H1 (cell line): ENCODE results near the gene TMEM125. TPM values are rescaled to one million over a fixed set of nuclear protein-coding genes. Genes with fewer than 3 reads are reported as not detected.

Source experiments
- CTCF ChIA-PET: fragments of 300-600 bp; sonication (Branson Sonifier 250); formaldehyde crosslinking; loops from one replicate; lab custom pipeline; 2021; ENCODE audit not compliant: partially characterized antibody; lab: Charles Lee
- POLR2A ChIA-PET: fragments of 300-600 bp; sonication (Branson Sonifier 250); formaldehyde crosslinking; loops from one replicate; lab custom pipeline; 2021; ENCODE audit warnings: inconsistent platforms; ENCODE audit not compliant: partially characterized antibody; lab: Charles Lee
- DNase-seq, 2 experiments: peaks; one replicate each; pipeline versions ENCODE4 v3.0.0 to v3.0.0-alpha.2; 2010 to 2022; ENCODE audit warnings: low spot score in 2 of 2, low read depth in 1 of 2, mixed read lengths in 1 of 2
- FAIRE-seq: peaks from 2 replicates; lab custom pipeline; 2011; peaks lifted over from hg19 to GRCh38; lab: Jason Lieb, UNC
- H2AFZ ChIP-seq: 2 replicates; pipeline ENCODE4 v1.8.1; 2012; ENCODE audit warnings: low read length, inconsistent platforms
- H2AK5ac ChIP-seq: 2 replicates; pipeline ENCODE4 v1.6.1; 2013; ENCODE audit warnings: low read depth, low read length
- H2BK120ac ChIP-seq: replicated peaks from 2 replicates; pipeline ENCODE3; 2013; ENCODE audit warnings: low read depth, low read length, inconsistent platforms
- H2BK12ac ChIP-seq: 2 replicates; pipeline ENCODE4 v1.6.1; 2013; ENCODE audit warnings: low read depth, low read length
- H2BK15ac ChIP-seq: 2 replicates; pipeline ENCODE4 v1.6.1; 2013; ENCODE audit warnings: low read length
- H2BK20ac ChIP-seq: 2 replicates; pipeline ENCODE4 v1.6.1; 2013; ENCODE audit warnings: low read length
- H2BK5ac ChIP-seq: 2 replicates; pipeline ENCODE4 v1.6.1; 2013; ENCODE audit warnings: low read depth, low read length
- H3K14ac ChIP-seq: 2 replicates; pipeline ENCODE4 v1.6.1; 2013; ENCODE audit warnings: inconsistent platforms; ENCODE audit not compliant: insufficient read length
- H3K18ac ChIP-seq: 2 replicates; pipeline ENCODE4 v1.6.1; 2013; ENCODE audit warnings: low read length; ENCODE audit errors: extremely low read depth
- H3K23ac ChIP-seq: 2 replicates; pipeline ENCODE4 v1.6.1; 2013; ENCODE audit warnings: inconsistent platforms; ENCODE audit not compliant: insufficient read length
- H3K23me2 ChIP-seq: 2 replicates; pipeline ENCODE4 v1.6.1; 2013; ENCODE audit warnings: low read depth, low read length
- H3K27ac ChIP-seq: 2 replicates; pipeline ENCODE4 v1.6.1; 2011; ENCODE audit warnings: low read depth, low read length, inconsistent platforms
- H3K27me3 ChIP-seq, 4 experiments: replicated peaks in 1 of 4; 1 replicate in 1 of 4; 2 replicates in 3 of 4; pipeline versions ENCODE4 v1.6.1 to v1.8.1; 2011 to 2013; ENCODE audit warnings: low read length in 3 of 4, mild to moderate bottlenecking in 3 of 4, inconsistent platforms in 2 of 4, mixed read lengths in 2 of 4, moderate library complexity in 1 of 4; ENCODE audit not compliant: control insufficient read depth in 3 of 4, insufficient read depth in 3 of 4; ENCODE audit errors: extremely low read depth in 1 of 4
- H3K36me3 ChIP-seq, 4 experiments: 2 replicates each; pipeline versions ENCODE4 v1.6.1 to v1.8.1; 2011 to 2013; ENCODE audit warnings: mild to moderate bottlenecking in 4 of 4, low read length in 3 of 4, moderate library complexity in 2 of 4, control low read depth in 1 of 4, inconsistent platforms in 1 of 4; ENCODE audit not compliant: insufficient read depth in 4 of 4, control insufficient read depth in 2 of 4
- H3K4ac ChIP-seq: replicated peaks from 2 replicates; pipeline ENCODE3; 2013; ENCODE audit warnings: low read length, low read depth, mixed read lengths, inconsistent platforms; ENCODE audit not compliant: insufficient read length
- H3K4me1 ChIP-seq, 4 experiments: replicated peaks in 1 of 4; 1 replicate in 1 of 4; 2 replicates in 3 of 4; pipeline versions ENCODE4 v1.6.1 to v1.8.1; 2011 to 2013; ENCODE audit warnings: low read length in 3 of 4, inconsistent platforms in 2 of 4, mixed read lengths in 1 of 4; ENCODE audit not compliant: insufficient read depth in 4 of 4, control insufficient read depth in 3 of 4
- H3K4me2 ChIP-seq, 2 experiments: 2 replicates each; pipeline versions ENCODE4 v1.6.1 to v1.8.1; 2011 to 2013; ENCODE audit warnings: low read depth in 2 of 2, low read length in 2 of 2, control low read depth in 1 of 2, inconsistent platforms in 1 of 2, mild to moderate bottlenecking in 1 of 2; ENCODE audit not compliant: insufficient read depth in 1 of 2
- H3K4me3 ChIP-seq, 4 experiments: fragments of 200-600, 300-600 bp in 1 of 4; sonication (generic), shearing (Covaris generic), sonication (Bioruptor Twin) in 1 of 4; 2 replicates each; pipeline versions ENCODE4 v1.5.1 to v1.8.1; 2011 to 2016; ENCODE audit warnings: low read length in 4 of 4, low read depth in 3 of 4, control low read depth in 2 of 4, inconsistent platforms in 2 of 4, mild to moderate bottlenecking in 2 of 4, mixed read lengths in 1 of 4, moderate library complexity in 1 of 4; ENCODE audit not compliant: insufficient read depth in 2 of 4; ENCODE audit errors: extremely low read depth in 1 of 4
- H3K56ac ChIP-seq: replicated peaks from 2 replicates; pipeline ENCODE3; 2013; ENCODE audit warnings: low read depth, mild to moderate bottlenecking, mixed read lengths, low read length, inconsistent platforms; ENCODE audit not compliant: insufficient read length
- H3K79me1 ChIP-seq: 2 replicates; pipeline ENCODE4 v1.6.1; 2013; ENCODE audit warnings: low read depth, low read length, control low read depth
- H3K79me2 ChIP-seq, 2 experiments: 2 replicates each; pipeline versions ENCODE4 v1.6.1 to v1.8.1; 2012 to 2013; ENCODE audit warnings: low read length in 2 of 2, mild to moderate bottlenecking in 2 of 2, inconsistent platforms in 1 of 2; ENCODE audit not compliant: insufficient read depth in 2 of 2, control insufficient read depth in 1 of 2
- H3K9ac ChIP-seq, 4 experiments: replicated peaks in 1 of 4; 1 replicate in 1 of 4; 2 replicates in 3 of 4; pipeline versions ENCODE4 v1.6.1 to v1.8.1; 2011 to 2013; ENCODE audit warnings: low read depth in 3 of 4, low read length in 3 of 4, control low read depth in 2 of 4, mild to moderate bottlenecking in 2 of 4, moderate library complexity in 2 of 4, inconsistent platforms in 1 of 4; ENCODE audit errors: extremely low read depth in 1 of 4
- H3K9me3 ChIP-seq, 2 experiments: 2 replicates each; pipeline versions ENCODE4 v1.6.1 to v1.8.1; 2012 to 2013; ENCODE audit warnings: mild to moderate bottlenecking in 2 of 2, moderate library complexity in 2 of 2, control low read depth in 1 of 2, inconsistent platforms in 1 of 2, low read depth in 1 of 2, low read length in 1 of 2, mixed read lengths in 1 of 2; ENCODE audit not compliant: insufficient read depth in 2 of 2
- H4K20me1 ChIP-seq, 2 experiments: replicated peaks in 1 of 2; 2 replicates each; pipeline versions ENCODE3 to v1.8.1; 2011 to 2013; ENCODE audit warnings: inconsistent platforms in 2 of 2, low read length in 2 of 2, mild to moderate bottlenecking in 1 of 2; ENCODE audit not compliant: insufficient read depth in 2 of 2, control insufficient read depth in 1 of 2
- H4K5ac ChIP-seq: 2 replicates; pipeline ENCODE4 v1.6.1; 2013; ENCODE audit warnings: low read length, low read depth, mixed read lengths, inconsistent platforms; ENCODE audit not compliant: insufficient read length
- H4K8ac ChIP-seq: 2 replicates; pipeline ENCODE4 v1.8.0; 2013; ENCODE audit warnings: mild to moderate bottlenecking, moderate library complexity, low read length, inconsistent platforms; ENCODE audit not compliant: insufficient read depth; ENCODE audit errors: extremely low read depth
- H4K91ac ChIP-seq: replicated peaks from 2 replicates; pipeline ENCODE3; 2013; ENCODE audit warnings: low read length, mixed read lengths, inconsistent platforms; ENCODE audit not compliant: insufficient read length
- SIRT6 ChIP-seq: IDR thresholded peaks from one replicate; pipeline ENCODE4 v1.7.1; 2012; ENCODE audit warnings: low read length, inconsistent platforms
- TCF12 ChIP-seq: IDR thresholded peaks from 2 replicates; pipeline ENCODE4 v1.6.1; 2011; ENCODE audit warnings: low read depth, mild to moderate bottlenecking, low read length
- WGBS, 2 experiments: shearing (Covaris generic) in 1 of 2; methylation state at CpG; one replicate each; pipeline versions ENCODE4 v1.1.6 to v1.1.7; 2013 to 2015; ENCODE audit warnings: low lambda C conversion rate in 2 of 2, mixed read lengths in 2 of 2, inconsistent platforms in 1 of 2, low coverage in 1 of 2, missing lambda C conversion rate in 1 of 2; ENCODE audit not compliant: insufficient replicate concordance in 2 of 2, insufficient coverage in 1 of 2, insufficient read length in 1 of 2; ENCODE audit errors: extremely low coverage in 1 of 2, missing lambda C conversion rate in 1 of 2; 5-methylcytosine and 5-hydroxymethylcytosine counted together
- polyA plus RNA-seq, 7 experiments: library from polyadenylated mRNA; depleted of rRNA in 3 of 7; stranded (reverse) in 5 of 7; unstranded in 2 of 7; fragments of >200 nt in 5 of 7; fragments of 200-250 nt in 2 of 7; gene quantifications; 1 replicate in 5 of 7; 2 replicates in 1 of 7; 4 replicates in 1 of 7; pipeline versions ENCODE4 v1.2.1 to v1.2.3, GENCODE V29; 2011 to 2013; ENCODE audit warnings: missing spikeins in 2 of 7, mixed read lengths in 2 of 7
- total RNA-seq: library from RNA; stranded (reverse); fragmentation: NEBNext Ultra II Directional; extraction: Animal tissue kit (Norgen Biotek cat#: 25700); gene quantifications from 2 replicates; pipeline ENCODE4 v1.2.1, GENCODE V29; 2021

Gene TMEM125
- total and polyA plus RNA-seq, 2 of the 8 experiments (the other 6 are each of a cell fraction or from before 2014, with no cell fraction given), result 26.5 to 46.7 TPM

DNA sequence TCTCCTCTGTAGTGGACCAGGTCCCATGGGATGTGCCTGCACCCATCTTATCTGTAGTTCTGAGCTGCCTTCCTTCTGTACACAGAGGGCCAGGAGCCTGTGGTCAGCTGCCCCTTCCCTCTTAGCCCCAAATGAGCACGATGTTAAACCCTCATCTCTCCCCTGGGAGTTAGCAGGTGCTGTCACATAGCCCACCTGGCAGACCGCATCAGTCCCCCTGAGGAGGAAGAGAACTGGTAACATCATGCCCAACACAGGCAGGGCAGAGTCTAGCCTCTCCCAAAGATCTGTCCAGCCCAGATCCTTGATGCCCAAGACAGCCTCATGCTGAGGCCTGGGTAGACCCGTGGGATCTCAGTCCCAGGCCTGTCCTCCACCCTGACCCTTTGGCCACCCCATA, 35.7 kb downstream of the TMEM125 start:
- Histone ChIP-seq H2BK20ac (no peak overlapping the region), H3K23me2 (no peaks in the 10 kb centered on the region), H2BK120ac (no peak overlapping the region), H3K79me2 (no peaks in the 10 kb centered on the region), H3K27me3 (no peaks in the 10 kb centered on the region), H3K9ac (no peak overlapping the region), H3K79me1 (no peaks in the 10 kb centered on the region), H3K36me3 (no peaks in the 10 kb centered on the region), H4K8ac (no peak overlapping the region; the same call in 1 of the 2 replicates), H3K4me3 (no peak overlapping the region), H2AFZ (no peak overlapping the region), H3K27ac (no peak overlapping the region), H3K23ac (no peak overlapping the region), H4K91ac (no peak overlapping the region), H2AK5ac (no peak overlapping the region), H2BK5ac (no peak overlapping the region), H3K56ac (no peak overlapping the region), H3K14ac (no peak overlapping the region), H3K4ac (no peak overlapping the region), H4K5ac (no peak overlapping the region), H3K4me2 (no peak overlapping the region), H2BK15ac (no peak overlapping the region), H3K9me3 (no peaks in the 10 kb centered on the region), H2BK12ac (no peak overlapping the region), H4K20me1 (no peaks in the 10 kb centered on the region), H3K18ac (no peak overlapping the region), H3K4me1 (no peaks in the 10 kb centered on the region; a peak in 1 of 7 replicates)
- ChIA-PET POLR2A (no interaction called here), CTCF (interaction anchor here (0.6 to 1.9 kb wide), 2 partner anchors 11 to 69 kb away, joined by 3 to 7 read pairs; no protein-coding TSS in a partner anchor)
- WGBS, 2 experiments, result 94% methylated on average over 3 of the region's 3 CpGs; no CpG with 5 or more reads in 1 of the 2 experiments
- FAIRE-seq, result no peak
- TF ChIP-seq TCF12 (no peak), SIRT6 (no peak)
- no peak for DNase-seq
